Esophagus squamous epithelium (tissue), 5 donors: ENCODE measurements around the gene ZFYVE28. TPM values are rescaled to one million over a fixed set of nuclear protein-coding genes. Genes with fewer than 3 reads are reported as not detected.

Experiments
- DNase-seq: peaks from one replicate; lab custom pipeline; 2025; lab: John Stamatoyannopoulos, UW
- H3K27ac ChIP-seq, 4 donors: fragments of 200-600 bp; sonication (generic); one replicate each; pipeline ENCODE4 v1.5.1; 2016 to 2019; ENCODE audit warnings: mild to moderate bottlenecking in 1 of 4
- H3K27me3 ChIP-seq, 4 donors: fragments of 200-600 bp; sonication (generic); 1 replicate in 3 of 4; 2 replicates in 1 of 4; pipeline versions ENCODE4 v1.5.1 to v1.6.0; 2017 to 2021; ENCODE audit warnings: antibody characterized with exemption in 1 of 4
- H3K36me3 ChIP-seq, 3 donors: fragments of 200-600 bp; sonication (generic); one replicate each; pipeline ENCODE4 v1.5.1; 2016 to 2019
- H3K4me1 ChIP-seq, 3 donors: fragments of 200-600 bp; sonication (generic); one replicate each; pipeline ENCODE4 v1.5.1; 2017 to 2019
- H3K4me3 ChIP-seq, 4 donors: fragments of 200-600 bp; sonication (generic); 1 replicate in 3 of 4; 2 replicates in 1 of 4; pipeline ENCODE4 v1.5.1; 2016 to 2019; ENCODE audit warnings: mild to moderate bottlenecking in 2 of 4, moderate library complexity in 1 of 4
- H3K9me3 ChIP-seq, 3 donors: fragments of 200-600 bp; sonication (generic); one replicate each; pipeline ENCODE4 v1.5.1; 2016 to 2019
- POLR2A ChIP-seq, 4 donors: fragments of 450-650 bp; IDR thresholded peaks; one replicate each; pipeline ENCODE4 v1.6.1; 2017; ENCODE audit warnings: antibody characterized with exemption in 4 of 4, mild to moderate bottlenecking in 4 of 4, moderate library complexity in 3 of 4
- WGBS, 2 donors: methylation state at CpG; one replicate each; pipeline ENCODE4 v1.1.5; 2018; 5-methylcytosine and 5-hydroxymethylcytosine counted together
- intact Hi-C: fragments of 100-400 bp; cut with DNase I; formaldehyde crosslinking; loops from one replicate; pipeline ENCODE4 v1.15.0; 2022
- total RNA-seq, 4 donors: library from RNA; depleted of rRNA; stranded (reverse); fragments of >200 nt; gene quantifications; one replicate each; pipeline ENCODE4 v1.1.0, GENCODE V29; 2016
- TF ChIP-seq, protein P1 (sequence below), 6 experiments: fragments of 450-650 bp in 4 of 6; fragments of 200-600 bp in 2 of 6; sonication (generic) in 2 of 6; IDR thresholded peaks; one replicate each; pipeline ENCODE4 v1.5.1; 2016 to 2019; ENCODE audit warnings: antibody characterized with exemption in 6 of 6, mild to moderate bottlenecking in 4 of 6, moderate library complexity in 4 of 6
- donor health status: DM: yes; HTN: yes; CAD: no.

ZFYVE28 gene
- total RNA-seq, 4 donors from 2014 or later, result 5.1 to 8.5 (median 8.2) TPM

DNA sequence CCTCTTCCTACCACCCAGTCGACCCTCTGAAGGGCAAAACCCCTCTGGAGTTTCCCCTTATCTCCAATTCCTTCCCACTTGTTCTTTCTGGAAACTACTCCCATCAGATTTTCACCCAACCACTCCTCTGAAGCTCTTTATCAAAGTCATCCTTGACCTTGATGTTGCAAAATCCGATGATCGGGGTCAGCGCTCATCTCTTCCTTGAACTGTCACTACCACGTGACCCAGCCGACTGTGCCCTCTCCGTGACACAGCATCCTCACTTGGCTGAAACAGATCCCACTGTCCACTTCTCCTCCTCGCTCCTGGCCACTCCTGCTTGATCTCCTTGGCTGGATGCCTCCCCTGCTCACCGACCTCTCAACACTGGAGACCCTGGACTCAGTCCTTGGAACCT, 1.4 kb upstream of the ZFYVE28 start:
- Histone ChIP-seq H3K27ac (no peak overlapping the region), H3K36me3 (no peaks in the 10 kb centered on the region), H3K4me1 (peaks cover 16 to 39% (median 23%) of the 10 kb centered on the region in 3 donors), H3K9me3 (no peaks in the 10 kb centered on the region), H3K4me3 (no peak overlapping the region), H3K27me3 (peaks cover 0 to 82% (median 0%) of the 10 kb centered on the region in 4 donors)
- intact Hi-C loops, result loop anchor here (10.0 kb wide), 1 partner anchor 165 kb away; no protein-coding TSS in a partner anchor
- no peak for DNase-seq
- WGBS, 2 donors, result 61 to 64% methylated on average over 9 of the region's 9 CpGs
- TF ChIP-seq, protein P1, sequence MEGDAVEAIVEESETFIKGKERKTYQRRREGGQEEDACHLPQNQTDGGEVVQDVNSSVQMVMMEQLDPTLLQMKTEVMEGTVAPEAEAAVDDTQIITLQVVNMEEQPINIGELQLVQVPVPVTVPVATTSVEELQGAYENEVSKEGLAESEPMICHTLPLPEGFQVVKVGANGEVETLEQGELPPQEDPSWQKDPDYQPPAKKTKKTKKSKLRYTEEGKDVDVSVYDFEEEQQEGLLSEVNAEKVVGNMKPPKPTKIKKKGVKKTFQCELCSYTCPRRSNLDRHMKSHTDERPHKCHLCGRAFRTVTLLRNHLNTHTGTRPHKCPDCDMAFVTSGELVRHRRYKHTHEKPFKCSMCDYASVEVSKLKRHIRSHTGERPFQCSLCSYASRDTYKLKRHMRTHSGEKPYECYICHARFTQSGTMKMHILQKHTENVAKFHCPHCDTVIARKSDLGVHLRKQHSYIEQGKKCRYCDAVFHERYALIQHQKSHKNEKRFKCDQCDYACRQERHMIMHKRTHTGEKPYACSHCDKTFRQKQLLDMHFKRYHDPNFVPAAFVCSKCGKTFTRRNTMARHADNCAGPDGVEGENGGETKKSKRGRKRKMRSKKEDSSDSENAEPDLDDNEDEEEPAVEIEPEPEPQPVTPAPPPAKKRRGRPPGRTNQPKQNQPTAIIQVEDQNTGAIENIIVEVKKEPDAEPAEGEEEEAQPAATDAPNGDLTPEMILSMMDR (IDR thresholded peaks at IDR 0.05), result no peak
- no peak for TF ChIP-seq POLR2A (IDR thresholded peaks at IDR 0.05)

DNA sequence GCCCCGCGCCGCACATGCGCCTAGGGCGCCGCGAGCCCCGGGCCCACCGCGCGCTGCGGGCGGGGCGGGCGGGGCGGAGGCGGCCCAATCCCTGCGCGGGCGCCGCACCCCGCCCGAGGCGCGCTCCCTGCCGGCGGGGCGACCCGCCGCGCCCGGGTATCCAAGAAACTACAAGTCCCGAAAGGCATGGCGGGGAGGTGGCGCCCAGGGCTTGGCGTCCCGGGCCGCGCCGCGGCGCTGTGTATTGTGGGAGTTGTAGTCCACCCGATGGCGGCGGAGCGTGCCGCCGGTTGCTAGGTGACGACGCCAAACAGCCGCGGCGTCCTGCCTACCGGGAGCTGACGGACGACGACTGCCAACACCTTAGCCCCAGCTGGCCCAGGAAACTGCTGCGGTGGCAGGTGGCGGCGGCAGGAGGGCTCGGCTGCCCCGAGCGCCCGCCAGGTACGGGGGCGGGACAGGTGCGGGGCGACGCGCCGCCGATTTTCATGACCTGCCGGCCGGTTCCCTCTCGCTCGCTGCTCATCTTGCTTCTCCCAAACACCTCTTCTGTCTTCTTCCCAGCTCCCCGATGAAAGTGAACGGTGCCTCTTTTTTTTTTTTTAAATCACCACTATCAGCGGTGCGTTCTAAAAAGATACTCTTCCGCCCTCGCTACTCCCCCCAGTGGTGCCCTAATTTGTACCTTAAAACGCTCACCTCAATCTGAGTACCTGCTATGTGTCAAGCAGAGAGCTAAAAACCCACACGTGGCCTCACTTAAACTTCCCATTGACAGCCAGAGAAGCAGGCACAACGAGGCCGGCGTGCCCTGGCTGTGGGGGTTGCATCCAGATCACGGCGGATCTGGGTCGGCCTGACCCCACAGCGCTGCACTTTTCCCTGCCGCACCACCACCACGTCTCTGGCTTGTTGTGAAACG, 466 bp upstream of the ZFYVE28 start, which contains the start of gene CFAP99:
TSS of gene CFAP99 (plus strand) at position 306 of the 922 bp plus-strand sequence.
- Histone ChIP-seq H3K27me3 (peaks cover 0 to 79% (median 0%) of the 10 kb centered on the region in 4 donors), H3K27ac (peak within 1 kb of the TSS; percentile 55 to 76 (median 69)), H3K9me3 (no peaks in the 10 kb centered on the region), H3K36me3 (no peaks in the 10 kb centered on the region), H3K4me1 (peaks cover 23 to 47% (median 26%) of the 10 kb centered on the region in 3 donors), H3K4me3 (peak within 1 kb of the TSS; percentile 46 to 90 (median 67))
- DNase-seq, result peak; percentile 80
- intact Hi-C loops, result loop anchor here (10.0 kb wide), 1 partner anchor 164 kb away; no protein-coding TSS in a partner anchor
- WGBS, 2 donors, result 3 to 4% methylated on average over 20 to 34 of the region's 94 CpGs
- TF ChIP-seq POLR2A (IDR thresholded peaks at IDR 0.05), result no peak
- TF ChIP-seq, protein P1 (IDR thresholded peaks at IDR 0.05), result peak in 3 of 6 experiments; percentile 3 to 29 (median 5)

DNA sequence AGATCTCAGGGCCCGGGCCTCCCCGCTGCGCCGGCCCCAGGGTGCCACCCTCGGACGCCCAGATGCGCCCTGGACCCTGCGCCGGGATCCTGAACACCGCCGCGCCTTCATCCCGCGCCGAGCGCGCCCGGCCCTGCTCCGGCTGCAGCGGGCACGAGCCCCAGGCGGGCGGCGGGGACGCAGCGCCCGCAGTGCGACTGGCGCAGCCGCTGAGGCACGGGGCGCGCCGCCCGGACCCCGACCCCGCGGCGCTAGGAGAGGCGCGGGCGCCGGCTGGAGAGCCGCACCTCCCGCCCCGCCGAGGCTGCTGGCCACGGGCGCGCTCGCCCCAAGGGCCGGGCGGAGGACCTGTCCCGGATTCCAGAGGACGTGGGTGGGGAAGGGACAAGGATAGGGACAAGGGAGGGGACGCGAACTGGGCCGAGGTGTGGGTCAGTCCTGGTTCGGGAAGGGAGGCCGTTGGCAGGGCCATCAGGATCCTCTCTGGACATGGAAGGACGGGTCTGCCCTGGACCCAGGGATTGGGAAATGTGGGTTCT, 1.1 kb downstream of the ZFYVE28 start:
- Histone ChIP-seq H3K4me3 (peak overlapping the region; percentile 46 to 90 (median 67)), H3K36me3 (no peaks in the 10 kb centered on the region), H3K27me3 (peaks cover 0 to 63% (median 0%) of the 10 kb centered on the region in 4 donors), H3K27ac (peak overlapping the region; percentile 63 to 76 (median 70)), H3K4me1 (peaks cover 39 to 63% (median 39%) of the 10 kb centered on the region in 3 donors), H3K9me3 (no peaks in the 10 kb centered on the region)
- TF ChIP-seq POLR2A (IDR thresholded peaks at IDR 0.05), result no peak
- TF ChIP-seq, protein P1 (IDR thresholded peaks at IDR 0.05), result no peak
- 2% methylated on average over 6 of the region's 61 CpGs for WGBS, 2 donors
- no peak for DNase-seq
- intact Hi-C loops, result loop anchor here (10.0 kb wide), 1 partner anchor 162 kb away; no protein-coding TSS in a partner anchor

DNA sequence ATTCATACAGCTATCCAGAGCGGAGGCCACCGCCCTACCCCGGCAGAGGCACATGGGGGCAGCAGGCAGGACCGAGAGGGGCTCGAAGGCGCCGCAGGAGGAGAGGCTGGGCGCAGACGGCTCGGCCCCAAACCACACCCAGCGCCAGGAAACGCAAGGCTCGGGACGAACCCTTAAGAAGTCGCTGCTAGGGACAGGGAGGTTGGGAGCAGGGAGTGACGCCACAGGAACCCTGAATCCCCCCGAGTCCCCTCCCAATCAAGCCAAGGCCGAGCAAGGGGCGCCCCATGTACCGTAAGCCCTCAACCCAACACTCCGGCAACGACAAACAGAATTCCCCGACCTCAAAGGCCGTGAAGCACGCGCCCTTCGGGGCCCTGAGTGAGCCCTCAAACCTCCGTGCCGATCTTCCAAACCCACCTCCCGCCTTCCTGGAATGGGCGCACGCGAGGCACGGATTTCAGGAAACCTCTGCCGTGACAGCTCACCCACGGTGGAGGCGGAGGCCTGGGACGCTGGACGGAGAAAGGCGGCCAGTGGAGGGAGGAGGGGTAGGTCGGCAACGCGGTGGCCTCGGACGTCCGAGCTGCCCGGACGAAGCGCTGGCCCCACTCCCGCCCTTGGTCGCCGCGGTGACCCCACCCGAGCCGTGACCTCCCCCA, 1.8 kb downstream of the ZFYVE28 start:
- peaks cover 0 to 57% (median 0%) of the 10 kb centered on the region in 4 donors for H3K27me3 ChIP-seq
- peaks cover 39 to 69% (median 45%) of the 10 kb centered on the region in 3 donors for H3K4me1 ChIP-seq
- intact Hi-C loops, result loop anchor here (10.0 kb wide), 1 partner anchor 162 kb away; no protein-coding TSS in a partner anchor

More for the DNA sequence above, 1.8 kb downstream of the ZFYVE28 start:
- H3K36me3 ChIP-seq, result no peaks in the 10 kb centered on the region
- TF ChIP-seq, protein P1 (IDR thresholded peaks at IDR 0.05), result no peak
- no peak for TF ChIP-seq POLR2A (IDR thresholded peaks at IDR 0.05)
- 8 to 25% methylated on average over 17 to 29 of the region's 55 CpGs for WGBS, 2 donors
- peak overlapping the region; percentile 46 to 90 (median 67) for H3K4me3 ChIP-seq
- H3K9me3 ChIP-seq, result no peaks in the 10 kb centered on the region
- no peak for DNase-seq
- H3K27ac ChIP-seq, result peak overlapping the region; percentile 63 to 76 (median 70)
